GM10847 (cell line): ENCODE results near the gene ARHGAP24.

Experiments
- POLR2A ChIP-seq: IDR thresholded peaks from 2 replicates; pipeline ENCODE4 v1.6.1; 2011; ENCODE audit not compliant: insufficient read length; ENCODE audit errors: extremely low read depth

The ARHGAP24 gene

GRCh38 chr4:85865256-85865655 is 390.3 kb downstream of the ARHGAP24 start:
- TF ChIP-seq POLR2A = no peak

- TF ChIP-seq POLR2A = no peak
Measured at GRCh38 chr4:85866508-85866907, 391.6 kb downstream of the ARHGAP24 start.

- TF ChIP-seq POLR2A = no peak
Measured at GRCh38 chr4:85867271-85867670, 392.3 kb downstream of the ARHGAP24 start.

GRCh38 chr4:85869181-85869580 is 394.2 kb downstream of the ARHGAP24 start:
- TF ChIP-seq POLR2A = no peak

GRCh38 chr4:85870298-85871083 is 395.5 kb downstream of the ARHGAP24 start:
- TF ChIP-seq POLR2A = no peak

GRCh38 chr4:85873566-85873965 is 398.6 kb downstream of the ARHGAP24 start:
- no peak for TF ChIP-seq POLR2A

- TF ChIP-seq POLR2A = no peak
Measured at GRCh38 chr4:85879518-85879917, 404.6 kb downstream of the ARHGAP24 start.

- TF ChIP-seq POLR2A = no peak
Measured at GRCh38 chr4:85883180-85883579, 408.2 kb downstream of the ARHGAP24 start.

GRCh38 chr4:85884251-85884650 is 409.3 kb downstream of the ARHGAP24 start:
- no peak for TF ChIP-seq POLR2A

GRCh38 chr4:85886665-85887064 is 411.7 kb downstream of the ARHGAP24 start:
- TF ChIP-seq POLR2A = no peak

- no peak for TF ChIP-seq POLR2A
Measured at GRCh38 chr4:85889314-85889713, 414.4 kb downstream of the ARHGAP24 start.

- no peak for TF ChIP-seq POLR2A
Measured at GRCh38 chr4:85895755-85896154, 420.8 kb downstream of the ARHGAP24 start.

GRCh38 chr4:85898231-85898630 is 423.3 kb downstream of the ARHGAP24 start:
- no peak for TF ChIP-seq POLR2A

- TF ChIP-seq POLR2A = no peak
Measured at GRCh38 chr4:85901500-85901899, 426.6 kb downstream of the ARHGAP24 start.

GRCh38 chr4:85905761-85906160 is 430.8 kb downstream of the ARHGAP24 start:
- no peak for TF ChIP-seq POLR2A

- no peak for TF ChIP-seq POLR2A
Measured at GRCh38 chr4:85907001-85907400, 432.1 kb downstream of the ARHGAP24 start.

- TF ChIP-seq POLR2A = no peak
Measured at GRCh38 chr4:85909851-85910250, 434.9 kb downstream of the ARHGAP24 start.
